MM.1S (cell line): ENCODE measurements around the gene AP1M2.
"Not testable (repeated sequence)": the region's sequence is repeated elsewhere in the genome, so short reads cannot be mapped to it uniquely, and the experiment has no call there.

Experiments
- DNase-seq: peaks from one replicate; pipeline ENCODE4 v3.0.0-alpha.2; 2015
- H2AFZ ChIP-seq: fragments of 300-600 bp; sonication (generic); 2 replicates; pipeline ENCODE4 v1.6.0; 2016; ENCODE audit warnings: antibody characterized with exemption, low read length
- H3F3A ChIP-seq: fragments of 300-600 bp; sonication (generic); 2 replicates; pipeline ENCODE4 v1.6.1; 2016; ENCODE audit warnings: mild to moderate bottlenecking, antibody characterized with exemption, low read length, moderate library complexity, mixed read lengths; ENCODE audit not compliant: insufficient read depth
- H3K27ac ChIP-seq: fragments of 300-600 bp; sonication (generic); 2 replicates; pipeline ENCODE4 v1.5.1; 2016; ENCODE audit warnings: mild to moderate bottlenecking, low read length
- H3K27me3 ChIP-seq: fragments of 300-600 bp; sonication (generic); replicated peaks from 2 replicates; pipeline ENCODE4 v1.6.0; 2016; ENCODE audit warnings: low read length; ENCODE audit not compliant: insufficient read depth
- H3K36me3 ChIP-seq: fragments of 300-600 bp; sonication (generic); replicated peaks from 2 replicates; pipeline ENCODE4 v1.6.1; 2016; ENCODE audit warnings: mild to moderate bottlenecking, low read length, mixed read lengths; ENCODE audit not compliant: insufficient read depth
- H3K4me1 ChIP-seq: fragments of 300-600 bp; sonication (generic); 2 replicates; pipeline ENCODE4 v1.6.1; 2016; ENCODE audit warnings: low read length, mixed read lengths
- H3K4me2 ChIP-seq: fragments of 300-600 bp; sonication (generic); 2 replicates; pipeline ENCODE4 v1.6.0; 2016; ENCODE audit warnings: low read depth, low read length
- H3K4me3 ChIP-seq: fragments of 300-600 bp; sonication (generic); 2 replicates; pipeline ENCODE4 v1.5.1; 2016; ENCODE audit warnings: low read length, mixed read lengths
- H3K79me2 ChIP-seq: fragments of 300-600 bp; sonication (generic); 2 replicates; pipeline ENCODE4 v1.6.1; 2016; ENCODE audit warnings: mixed run types, low read length, mixed read lengths
- H3K9ac ChIP-seq: fragments of 300-600 bp; sonication (generic); 2 replicates; pipeline ENCODE4 v1.6.1; 2016; ENCODE audit warnings: low read length, mixed read lengths
- H3K9me2 ChIP-seq: fragments of 300-600 bp; sonication (generic); replicated peaks from 2 replicates; pipeline ENCODE4 v1.6.1; 2016; ENCODE audit warnings: mild to moderate bottlenecking, low read length, mixed read lengths; ENCODE audit not compliant: insufficient read depth
- H3K9me3 ChIP-seq: fragments of 300-600 bp; sonication (generic); replicated peaks from 2 replicates; pipeline ENCODE4 v1.6.1; 2016; ENCODE audit warnings: mild to moderate bottlenecking, low read length, mixed read lengths; ENCODE audit not compliant: insufficient read depth
- H4K20me1 ChIP-seq: fragments of 300-600 bp; sonication (generic); 2 replicates; pipeline ENCODE4 v1.6.1; 2016; ENCODE audit warnings: mild to moderate bottlenecking, low read length, moderate library complexity, mixed read lengths; ENCODE audit not compliant: insufficient read depth
- EZH2 ChIP-seq: fragments of 300-600 bp; sonication (generic); optimal IDR thresholded peaks from 2 replicates; pipeline ENCODE3; 2017; ENCODE audit warnings: low read depth, mild to moderate bottlenecking, antibody characterized with exemption, low read length, mixed read lengths
- EZH2phosphoT487 ChIP-seq: fragments of 300-600 bp; sonication (generic); IDR thresholded peaks from 2 replicates; pipeline ENCODE4 v1.6.1; 2018; ENCODE audit warnings: antibody characterized with exemption, low read length
- TF ChIP-seq, protein P1 (sequence below): fragments of 300-600 bp; sonication (generic); IDR thresholded peaks from 2 replicates; pipeline ENCODE4 v1.5.1; 2016; ENCODE audit warnings: antibody characterized with exemption, low read length, mixed read lengths

AP1M2 gene

DNA sequence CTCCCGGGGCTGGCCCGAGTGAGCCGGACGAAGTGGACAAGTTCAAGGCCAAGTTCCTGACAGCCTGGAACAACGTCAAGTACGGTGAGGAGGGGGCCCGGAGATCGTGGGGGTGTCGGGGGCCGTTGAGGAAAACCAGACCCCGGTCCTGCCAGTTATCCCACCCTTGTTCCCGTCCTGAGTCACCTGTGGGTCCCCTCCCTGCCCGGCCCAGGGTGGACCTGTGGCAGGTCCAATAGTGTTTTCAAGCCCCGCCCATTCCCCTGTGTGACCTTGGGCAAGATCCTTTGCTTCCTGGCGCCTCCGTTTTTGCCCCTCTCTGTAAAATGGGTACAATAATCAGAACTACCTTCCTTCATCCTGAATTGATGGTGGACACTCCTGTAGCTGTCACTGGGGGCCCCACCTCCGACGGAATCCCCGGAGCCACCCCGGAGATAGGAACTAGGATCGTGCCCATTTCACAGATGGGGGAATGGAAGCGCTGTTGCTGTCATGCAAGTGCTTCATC is 42.8 kb downstream of the AP1M2 start:
- Histone ChIP-seq H4K20me1 (no peaks in the 10 kb centered on the region), H3K9me2 (no peaks in the 10 kb centered on the region), H3K9me3 (no peaks in the 10 kb centered on the region), H3K4me3 (peak overlapping the region; percentile 97), H3F3A (no peaks in the 10 kb centered on the region), H3K27ac (peak overlapping the region; percentile 56; the same call in 1 of the 2 replicates), H3K9ac (peak overlapping the region; percentile 95), H3K4me1 (peaks cover 10% of the 10 kb centered on the region), H3K79me2 (peaks cover 36% of the 10 kb centered on the region), H2AFZ (peak overlapping the region; percentile 77), H3K27me3 (peaks cover 5% of the 10 kb centered on the region), H3K36me3 (no peaks in the 10 kb centered on the region), H3K4me2 (peak overlapping the region; percentile 95)
- peak; percentile 17 for DNase-seq
- TF ChIP-seq, protein P1, sequence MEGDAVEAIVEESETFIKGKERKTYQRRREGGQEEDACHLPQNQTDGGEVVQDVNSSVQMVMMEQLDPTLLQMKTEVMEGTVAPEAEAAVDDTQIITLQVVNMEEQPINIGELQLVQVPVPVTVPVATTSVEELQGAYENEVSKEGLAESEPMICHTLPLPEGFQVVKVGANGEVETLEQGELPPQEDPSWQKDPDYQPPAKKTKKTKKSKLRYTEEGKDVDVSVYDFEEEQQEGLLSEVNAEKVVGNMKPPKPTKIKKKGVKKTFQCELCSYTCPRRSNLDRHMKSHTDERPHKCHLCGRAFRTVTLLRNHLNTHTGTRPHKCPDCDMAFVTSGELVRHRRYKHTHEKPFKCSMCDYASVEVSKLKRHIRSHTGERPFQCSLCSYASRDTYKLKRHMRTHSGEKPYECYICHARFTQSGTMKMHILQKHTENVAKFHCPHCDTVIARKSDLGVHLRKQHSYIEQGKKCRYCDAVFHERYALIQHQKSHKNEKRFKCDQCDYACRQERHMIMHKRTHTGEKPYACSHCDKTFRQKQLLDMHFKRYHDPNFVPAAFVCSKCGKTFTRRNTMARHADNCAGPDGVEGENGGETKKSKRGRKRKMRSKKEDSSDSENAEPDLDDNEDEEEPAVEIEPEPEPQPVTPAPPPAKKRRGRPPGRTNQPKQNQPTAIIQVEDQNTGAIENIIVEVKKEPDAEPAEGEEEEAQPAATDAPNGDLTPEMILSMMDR = no peak
- TF ChIP-seq EZH2 (no peak), EZH2phosphoT487 (no peak)

DNA sequence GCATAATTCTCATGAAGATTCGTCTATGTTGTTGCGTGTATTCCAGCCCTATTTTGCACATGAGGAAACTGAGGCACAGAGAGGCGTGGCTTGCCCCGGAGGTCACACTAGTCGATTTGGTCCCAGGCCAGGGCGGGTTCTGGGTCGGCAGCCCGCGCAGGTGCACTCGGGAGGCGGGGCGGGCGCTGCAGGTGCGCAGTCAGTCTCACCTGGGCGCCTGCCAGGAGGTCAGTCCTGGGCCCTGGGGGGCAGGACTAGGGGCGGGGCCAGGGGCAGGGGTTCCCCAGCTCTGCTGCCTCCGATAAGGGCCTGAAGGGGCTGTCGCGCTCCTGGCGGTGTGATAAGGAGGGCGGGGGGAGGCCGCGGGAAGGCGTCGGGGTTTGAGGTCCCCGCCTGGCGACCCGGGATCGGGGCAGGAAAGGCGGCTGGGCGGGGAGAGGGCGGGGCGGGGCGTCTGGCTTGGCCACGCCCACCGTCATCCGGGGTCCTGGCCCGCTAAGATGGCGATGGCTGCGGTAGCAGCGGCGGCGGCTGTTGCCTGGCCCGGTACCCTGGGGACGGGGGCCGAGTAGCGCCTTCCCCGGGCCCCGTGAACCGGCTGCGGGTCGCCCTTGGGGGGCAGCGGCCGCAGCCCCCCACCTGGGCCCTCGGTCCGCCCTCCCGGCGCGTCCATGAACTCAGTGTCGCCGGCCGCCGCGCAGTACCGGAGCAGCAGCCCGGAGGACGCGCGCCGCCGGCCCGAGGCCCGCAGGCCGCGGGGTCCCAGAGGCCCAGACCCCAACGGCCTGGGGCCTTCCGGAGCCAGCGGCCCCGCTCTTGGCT is 43.5 kb downstream of the AP1M2 start, which contains the start of gene ATG4D:
Gene ATG4D, plus strand, starts transcription at position 485 of the 822 bp plus-strand sequence. Its CDS starts 187 bp downstream, at position 672.
- DNase-seq = peak; percentile 90
- peak within 1 kb of the TSS; percentile 95 for H3K4me2 ChIP-seq
- peak within 1 kb of the TSS; percentile 77 for H2AFZ ChIP-seq
- H3K9me3 ChIP-seq = no peaks in the 10 kb centered on the region
- H3K27ac ChIP-seq = peak within 1 kb of the TSS; percentile 56; the same call in 1 of the 2 replicates
- peak within 1 kb of the TSS; percentile 95 for H3K9ac ChIP-seq
- H3K27me3 ChIP-seq = peaks cover 10% of the 10 kb centered on the region
- peak within 1 kb of the TSS; percentile 97 for H3K4me3 ChIP-seq
- H3K9me2 ChIP-seq = no peaks in the 10 kb centered on the region
- TF ChIP-seq EZH2 = no peak
- no peak for TF ChIP-seq EZH2phosphoT487
- TF ChIP-seq, protein P1 = no peak
- H3K79me2 ChIP-seq = peaks cover 33% of the 10 kb centered on the region
- H3F3A ChIP-seq = no peaks in the 10 kb centered on the region
- H3K36me3 ChIP-seq = no peaks in the 10 kb centered on the region
- H4K20me1 ChIP-seq = no peaks in the 10 kb centered on the region
- peaks cover 10% of the 10 kb centered on the region for H3K4me1 ChIP-seq

DNA sequence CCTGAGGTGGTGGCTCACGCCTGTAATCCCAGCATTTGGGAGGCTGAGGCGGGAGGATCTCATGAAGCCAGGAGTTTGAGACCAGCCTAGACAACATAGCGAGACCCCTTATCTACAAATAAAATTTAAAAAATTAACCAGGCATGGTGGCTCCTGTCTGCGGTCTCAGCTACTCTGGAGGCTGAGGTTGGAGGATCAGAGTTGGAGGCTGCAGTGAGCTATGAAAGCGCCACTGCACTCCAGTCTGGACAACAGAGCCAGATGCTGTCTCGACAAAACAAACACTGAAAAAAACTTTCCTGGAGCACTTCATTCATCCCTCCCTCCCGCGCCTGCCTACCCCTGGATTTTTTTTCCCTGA is 44.1 kb downstream of the AP1M2 start:
- H2AFZ ChIP-seq = peak overlapping the region; percentile 77
- H3K9me3 ChIP-seq = no peaks in the 10 kb centered on the region
- peaks cover 10% of the 10 kb centered on the region for H3K4me1 ChIP-seq
- peak overlapping the region; percentile 94 for H3K4me2 ChIP-seq
- H3F3A ChIP-seq = no peaks in the 10 kb centered on the region
- TF ChIP-seq EZH2phosphoT487 (no peak), EZH2 (no peak)
- TF ChIP-seq, protein P1 = no peak
- no peaks in the 10 kb centered on the region for H3K9me2 ChIP-seq
- peaks cover 16% of the 10 kb centered on the region for H3K27me3 ChIP-seq
- H3K27ac ChIP-seq = no peak overlapping the region
- DNase-seq = no peak
- H3K79me2 ChIP-seq = peaks cover 32% of the 10 kb centered on the region
- H4K20me1 ChIP-seq = no peaks in the 10 kb centered on the region
- H3K9ac ChIP-seq = peak overlapping the region; percentile 95; the same call in 1 of the 2 replicates
- peak overlapping the region; percentile 97 for H3K4me3 ChIP-seq
- H3K36me3 ChIP-seq = no peaks in the 10 kb centered on the region

DNA sequence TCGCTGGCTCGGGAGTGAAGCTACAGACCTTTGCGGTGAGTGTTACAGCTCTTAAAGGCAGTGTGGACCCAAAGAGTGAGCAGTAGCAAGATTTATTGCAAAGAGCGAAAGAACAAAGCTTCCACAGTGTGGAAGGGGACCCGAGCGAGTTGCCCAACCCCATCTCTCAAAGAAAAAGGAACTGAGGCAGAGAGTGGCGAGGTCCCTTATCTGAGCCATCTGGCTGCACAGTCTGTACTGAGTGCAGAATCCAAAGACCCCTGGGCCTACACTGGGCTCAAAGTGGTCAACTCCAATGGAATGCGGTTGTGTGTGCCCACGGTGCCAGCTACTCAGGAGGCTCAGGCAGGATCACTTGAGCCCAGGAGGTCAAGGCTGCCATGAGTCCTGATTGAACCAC is 48.1 kb downstream of the AP1M2 start:
- not testable (repeated sequence) for H3K9me2 ChIP-seq, DNase-seq, H3K79me2 ChIP-seq, H3K4me1 ChIP-seq, H3K27ac ChIP-seq, H3K36me3 ChIP-seq, H3K9me3 ChIP-seq, H3K9ac ChIP-seq, H2AFZ ChIP-seq, H3F3A ChIP-seq, H3K4me2 ChIP-seq, H4K20me1 ChIP-seq, H3K4me3 ChIP-seq
- H3K27me3 ChIP-seq = peaks cover 17% of the 10 kb centered on the region
